Kidney (tissue), 22 donors: ENCODE results near the gene SH2D4B. TPM values are rescaled to one million over a fixed set of nuclear protein-coding genes. Genes with fewer than 3 reads are reported as not detected.

ENCODE experiments used
- DNase-seq, 5 donors: peaks; one replicate each; pipeline ENCODE4 v3.0.0-alpha.2; 2013 to 2020
- FAIRE-seq: peaks from 2 replicates; lab custom pipeline; 2012; peaks lifted over from hg19 to GRCh38; lab: Jason Lieb, UNC
- H3K27ac ChIP-seq, 2 donors: one replicate each; pipeline ENCODE4 v1.7.0; 2013; ENCODE audit warnings: low read depth in 2 of 2, low read length in 2 of 2, inconsistent platforms in 1 of 2
- H3K27me3 ChIP-seq: one replicate; pipeline ENCODE4 v1.7.1; 2013; ENCODE audit warnings: low read length, inconsistent platforms; ENCODE audit not compliant: control insufficient read depth, insufficient read depth
- H3K36me3 ChIP-seq, 3 donors: one replicate each; pipeline versions ENCODE4 v1.7.0 to v1.7.1; 2013; ENCODE audit warnings: low read length in 3 of 3, control low read depth in 1 of 3, inconsistent platforms in 1 of 3; ENCODE audit not compliant: insufficient read depth in 3 of 3, control insufficient read depth in 2 of 3
- H3K4me1 ChIP-seq, 3 donors: one replicate each; pipeline versions ENCODE4 v1.7.0 to v1.7.1; 2013; ENCODE audit warnings: low read length in 3 of 3, inconsistent platforms in 1 of 3, low read depth in 1 of 3; ENCODE audit not compliant: control insufficient read depth in 2 of 3, insufficient read depth in 2 of 3
- H3K4me3 ChIP-seq, 3 donors: one replicate each; pipeline versions ENCODE4 v1.7.0 to v1.8.1; 2013; ENCODE audit warnings: low read length in 3 of 3, control low read depth in 1 of 3, inconsistent platforms in 1 of 3
- H3K9ac ChIP-seq, 3 donors: one replicate each; pipeline versions ENCODE4 v1.7.0 to v1.7.1; 2013; ENCODE audit warnings: low read length in 3 of 3, control low read depth in 1 of 3, inconsistent platforms in 1 of 3
- H3K9me3 ChIP-seq, 3 donors: one replicate each; pipeline versions ENCODE4 v1.7.0 to v1.7.1; 2013; ENCODE audit warnings: low read length in 3 of 3, control low read depth in 1 of 3, inconsistent platforms in 1 of 3; ENCODE audit not compliant: control insufficient read depth in 2 of 3, insufficient read depth in 1 of 3
- CTCF ChIP-seq: IDR thresholded peaks from 3 replicates; pipeline ENCODE4 v1.5.1; 2012; ENCODE audit warnings: mild to moderate bottlenecking, moderate library complexity, borderline replicate concordance; ENCODE audit not compliant: insufficient read depth; ENCODE audit errors: extremely low read depth
- intact Hi-C: fragments of 100-400 bp; cut with DNase I; formaldehyde crosslinking; loops from one replicate; pipeline ENCODE4 v1.11.1; 2022
- long read RNA-seq, 10 donors: library from polyadenylated mRNA in 1 of 10; unstranded in 1 of 10; transcript quantifications; one replicate each; pipeline ENCODE4 v2.0.0 and lab custom pipeline, GENCODE V29; 2021 to 2026
- polyA plus RNA-seq: library from polyadenylated mRNA; stranded (reverse); fragments of 350-450 nt; fragmentation: Illumina TruSeq; extraction: RNeasy Lipid Tissue Mini Kit (QIAGEN cat#74804); gene quantifications from one replicate; pipeline ENCODE4 v1.2.3, GENCODE V29; 2014; ENCODE audit warnings: low read depth, low replicate concordance; ENCODE audit not compliant: insufficient read depth
- total RNA-seq: library from RNA; stranded (reverse); fragmentation: NEBNext Ultra II Directional; extraction: Animal tissue kit (Norgen Biotek cat#: 25700); gene quantifications from one replicate; pipeline ENCODE4 v1.2.1, GENCODE V29; 2021
- donor health status: control.
- donor health status: control.
- donor health status: control.
- donor health status: control.
- donor health status: control.
- donor health status: DM: yes; HTN: yes; CAD: no.
- donor health status: Normal renal cell carcinoma (clear cell type).

The SH2D4B gene
- total RNA-seq (0.09 TPM), polyA plus RNA-seq (not detected)
- long read RNA-seq, donor 1, result 0 reads
- long read RNA-seq, donor 2, result 0 reads
- long read RNA-seq, donor 3, result 0 reads
- long read RNA-seq, donor 4, result 0 reads
- long read RNA-seq, donor 5, result 0 reads
- long read RNA-seq, donor 6, result 0 reads
- long read RNA-seq, donor 7, result 0 reads
- long read RNA-seq, donor 8, result 0 reads
- long read RNA-seq, donor 9, result 0 reads
- long read RNA-seq, donor 10, result 0 reads

GRCh38 chr10:80537736-80538480 lies at the start of gene SH2D4B:
TSS of gene SH2D4B (plus strand) at chr10:80537902. CDS start at chr10:80538332, 430 bp downstream.
- no peaks in the 10 kb centered on the region for H3K36me3 ChIP-seq
- no peak within 1 kb of the TSS for H3K9ac ChIP-seq
- FAIRE-seq, result no peak
- intact Hi-C loops, result no loop called here
- no peaks in the 10 kb centered on the region for H3K4me1 ChIP-seq
- no peak for TF ChIP-seq CTCF
- no peak within 1 kb of the TSS for H3K4me3 ChIP-seq
- no peaks in the 10 kb centered on the region for H3K9me3 ChIP-seq
- no peak within 1 kb of the TSS for H3K27ac ChIP-seq
- H3K27me3 ChIP-seq, result no peaks in the 10 kb centered on the region
- DNase-seq, result peak in 3 of 5 donors; percentile 18 to 45 (median 24)

DNA sequence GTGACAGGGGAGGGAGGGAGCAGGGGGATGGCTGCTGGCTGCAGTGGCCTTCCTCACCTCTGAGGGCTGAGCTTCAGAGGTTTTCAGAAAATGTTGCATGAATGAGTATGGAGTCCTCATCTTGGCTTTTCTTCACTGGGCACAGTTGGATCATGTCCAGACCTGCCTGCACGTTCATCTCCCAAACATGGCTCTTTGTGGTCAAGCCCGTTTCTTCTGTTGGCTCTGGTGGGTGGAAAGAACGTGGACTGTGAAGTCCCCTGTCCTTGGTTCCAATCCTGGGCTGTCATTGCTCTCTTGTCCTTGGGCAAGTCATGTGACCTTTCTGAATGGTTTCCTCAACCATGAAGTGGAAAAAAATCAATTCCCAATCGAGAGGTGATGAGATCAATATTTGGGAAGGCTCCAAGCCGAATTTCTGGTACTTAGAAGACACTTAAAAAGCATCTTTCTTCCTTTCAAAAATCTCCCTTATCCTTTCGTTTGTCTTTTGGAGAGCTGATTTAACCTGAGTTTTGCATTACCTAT lies 49.1 kb upstream of the SH2D4B start:
- Histone ChIP-seq H3K27me3 (no peaks in the 10 kb centered on the region), H3K27ac (peak overlapping the region in 1 of 2 donors; percentile 55), H3K9ac (no peak overlapping the region), H3K36me3 (peaks cover 0 to 11% (median 11%) of the 10 kb centered on the region in 3 donors), H3K9me3 (no peaks in the 10 kb centered on the region), H3K4me1 (peaks cover 2 to 62% (median 60%) of the 10 kb centered on the region in 3 donors), H3K4me3 (no peak overlapping the region)
- no peak for TF ChIP-seq CTCF
- FAIRE-seq (no peak), DNase-seq (peak in 1 of 5 donors; percentile 13)
- intact Hi-C loops, result no loop called here

GRCh38 chr10:80489371-80490112 lies 48.2 kb upstream of the SH2D4B start:
- no peaks in the 10 kb centered on the region for H3K27me3 ChIP-seq
- no peak overlapping the region for H3K27ac ChIP-seq
- intact Hi-C loops, result no loop called here
- DNase-seq (peak in 1 of 5 donors; percentile 19), FAIRE-seq (no peak)
- no peak for TF ChIP-seq CTCF
- H3K36me3 ChIP-seq, result peaks cover 0 to 14% (median 11%) of the 10 kb centered on the region in 3 donors
- no peaks in the 10 kb centered on the region for H3K9me3 ChIP-seq
- H3K4me1 ChIP-seq, result peaks cover 2 to 69% (median 65%) of the 10 kb centered on the region in 3 donors
- no peak overlapping the region for H3K9ac ChIP-seq
- no peak overlapping the region for H3K4me3 ChIP-seq
